Body of pancreas (tissue), 4 donors: ENCODE data around the gene COPE.

ENCODE experiments used
- POLR2A ChIP-seq, 3 donors: fragments of 450-650 bp; IDR thresholded peaks; one replicate each; pipeline ENCODE4 v1.6.1; 2016; ENCODE audit warnings: antibody characterized with exemption in 3 of 3, mild to moderate bottlenecking in 2 of 3
- TF ChIP-seq, protein P1 (sequence below), 7 experiments: fragments of 450-650 bp in 4 of 7; fragments of 200-600 bp in 3 of 7; sonication (generic) in 3 of 7; IDR thresholded peaks; one replicate each; pipeline ENCODE4 v1.5.1; 2016 to 2019; ENCODE audit warnings: antibody characterized with exemption in 7 of 7

DNA sequence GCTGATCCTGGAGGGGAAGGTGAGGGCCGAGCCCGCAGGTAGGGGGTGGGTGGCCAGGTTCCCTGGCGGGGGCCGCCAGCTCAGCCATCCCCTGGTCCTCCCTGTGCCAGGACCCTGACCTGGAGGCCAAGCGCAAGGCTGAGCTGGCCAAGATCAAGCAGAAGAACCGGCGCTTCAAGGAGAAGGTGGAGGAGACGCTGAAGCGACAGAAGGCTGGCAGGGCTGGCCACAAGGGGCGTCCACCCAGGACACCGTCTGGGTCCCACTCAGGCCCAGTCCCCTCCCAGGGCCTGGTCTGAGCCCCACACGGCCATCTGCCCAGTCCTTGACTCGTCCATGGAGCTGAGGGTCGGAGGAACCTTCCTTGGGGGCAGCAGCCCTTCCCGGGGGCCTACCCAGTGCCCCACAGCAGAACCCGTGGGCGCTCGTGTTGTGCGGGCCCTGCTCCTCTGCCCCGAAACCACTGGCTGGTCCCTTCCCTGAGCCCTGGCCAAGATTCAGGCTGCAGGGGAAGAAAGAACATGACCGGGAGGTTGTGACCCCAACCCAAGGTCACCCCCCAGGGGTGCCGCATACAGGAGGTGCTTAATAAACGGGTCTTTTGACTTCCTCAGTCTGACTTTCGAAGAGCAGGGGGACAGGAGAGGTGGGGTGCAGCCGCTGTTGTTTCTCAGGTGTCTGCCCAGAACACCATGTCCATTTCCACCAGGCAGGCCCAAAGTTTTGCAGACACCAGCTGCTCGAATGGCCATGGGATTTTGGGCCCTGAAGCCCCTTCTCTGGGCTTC lies 9.0 kb upstream of the COPE start:
- TF ChIP-seq, protein P1, sequence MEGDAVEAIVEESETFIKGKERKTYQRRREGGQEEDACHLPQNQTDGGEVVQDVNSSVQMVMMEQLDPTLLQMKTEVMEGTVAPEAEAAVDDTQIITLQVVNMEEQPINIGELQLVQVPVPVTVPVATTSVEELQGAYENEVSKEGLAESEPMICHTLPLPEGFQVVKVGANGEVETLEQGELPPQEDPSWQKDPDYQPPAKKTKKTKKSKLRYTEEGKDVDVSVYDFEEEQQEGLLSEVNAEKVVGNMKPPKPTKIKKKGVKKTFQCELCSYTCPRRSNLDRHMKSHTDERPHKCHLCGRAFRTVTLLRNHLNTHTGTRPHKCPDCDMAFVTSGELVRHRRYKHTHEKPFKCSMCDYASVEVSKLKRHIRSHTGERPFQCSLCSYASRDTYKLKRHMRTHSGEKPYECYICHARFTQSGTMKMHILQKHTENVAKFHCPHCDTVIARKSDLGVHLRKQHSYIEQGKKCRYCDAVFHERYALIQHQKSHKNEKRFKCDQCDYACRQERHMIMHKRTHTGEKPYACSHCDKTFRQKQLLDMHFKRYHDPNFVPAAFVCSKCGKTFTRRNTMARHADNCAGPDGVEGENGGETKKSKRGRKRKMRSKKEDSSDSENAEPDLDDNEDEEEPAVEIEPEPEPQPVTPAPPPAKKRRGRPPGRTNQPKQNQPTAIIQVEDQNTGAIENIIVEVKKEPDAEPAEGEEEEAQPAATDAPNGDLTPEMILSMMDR (IDR thresholded peaks at IDR 0.05): no peak
- no peak for TF ChIP-seq POLR2A (IDR thresholded peaks at IDR 0.05)
